Endothelial cell of umbilical vein (primary cell): ENCODE results near the gene SP140L. TPM values are rescaled to one million over a fixed set of nuclear protein-coding genes. Genes with fewer than 3 reads are reported as not detected.

Experiments
- BruUV-seq: library from RNA; stranded (reverse); fragments of 400-500 nt; replicated peaks from 2 replicates; lab custom pipeline; 2021; lab: Mats Ljungman, UMichigan
- CTCF ChIA-PET: fragments of 300-600, 350-600 bp; sonication (Branson Sonifier 250); formaldehyde crosslinking; loops from one replicate; lab custom pipeline; 2021; ENCODE audit warnings: antibody characterized with exemption, inconsistent platforms; lab: Charles Lee
- POLR2A ChIA-PET: fragments of 300-600, 350-600 bp; sonication (Branson Sonifier 250); formaldehyde crosslinking; loops from one replicate; lab custom pipeline; 2021; ENCODE audit warnings: antibody characterized with exemption, inconsistent platforms; lab: Charles Lee
- DNase-seq: peaks from one replicate; pipeline ENCODE4 v3.0.0-alpha.2; 2011; ENCODE audit warnings: low read depth, low spot score
- FAIRE-seq: peaks from 2 replicates; lab custom pipeline; 2011; peaks lifted over from hg19 to GRCh38; lab: Jason Lieb, UNC
- H2AFZ ChIP-seq: 2 replicates; pipeline ENCODE4 v1.6.0; 2012; ENCODE audit warnings: low read depth, low read length, control low read depth, inconsistent platforms
- H3K27ac ChIP-seq: 2 replicates; pipeline ENCODE4 v1.5.1; 2011; ENCODE audit warnings: low read depth, mild to moderate bottlenecking, control low read depth, low read length, moderate library complexity; ENCODE audit not compliant: insufficient read depth
- H3K27me3 ChIP-seq, 2 experiments: 2 replicates each; pipeline versions ENCODE4 v1.6.0 to v1.6.1; 2011; ENCODE audit warnings: low read length in 2 of 2, mixed read lengths in 1 of 2; ENCODE audit not compliant: control insufficient read depth in 2 of 2, insufficient read depth in 2 of 2
- H3K36me3 ChIP-seq, 2 experiments: 2 replicates in 1 of 2; 3 replicates in 1 of 2; pipeline ENCODE4 v1.5.1; 2011; ENCODE audit warnings: low read length in 2 of 2, mild to moderate bottlenecking in 1 of 2, moderate library complexity in 1 of 2; ENCODE audit not compliant: control insufficient read depth in 2 of 2, insufficient read depth in 2 of 2; ENCODE audit errors: extremely low read depth in 1 of 2
- H3K4me1 ChIP-seq: 3 replicates; pipeline ENCODE4 v1.5.1; 2011; ENCODE audit warnings: mild to moderate bottlenecking, low read length; ENCODE audit not compliant: control insufficient read depth, insufficient read depth; ENCODE audit errors: extremely low read depth
- H3K4me2 ChIP-seq: 2 replicates; pipeline ENCODE4 v1.6.1; 2011; ENCODE audit warnings: low read length, control low read depth, mixed read lengths; ENCODE audit not compliant: insufficient read depth
- H3K4me3 ChIP-seq, 3 experiments: fragments of 200-600 bp in 1 of 3; sonication (generic), shearing (Covaris generic) in 1 of 3; replicated peaks in 1 of 3; 2 replicates each; pipeline ENCODE4 v1.5.1; 2011 to 2016; ENCODE audit warnings: control low read depth in 3 of 3, low read length in 3 of 3, mild to moderate bottlenecking in 2 of 3, inconsistent platforms in 1 of 3, low read depth in 1 of 3, moderate library complexity in 1 of 3; ENCODE audit not compliant: insufficient read depth in 1 of 3
- H3K79me2 ChIP-seq: 2 replicates; pipeline ENCODE4 v1.6.0; 2012; ENCODE audit warnings: low read length, inconsistent platforms; ENCODE audit not compliant: control insufficient read depth, insufficient read depth
- H3K9ac ChIP-seq: replicated peaks from 2 replicates; pipeline ENCODE3; 2011; ENCODE audit warnings: low read length, control low read depth; ENCODE audit not compliant: insufficient read depth; ENCODE audit errors: extremely low read depth
- H3K9me1 ChIP-seq: replicated peaks from 3 replicates; pipeline ENCODE4 v1.6.0; 2011; ENCODE audit warnings: mild to moderate bottlenecking, low read length; ENCODE audit not compliant: control insufficient read depth, insufficient read depth; ENCODE audit errors: extremely low read depth
- H3K9me3 ChIP-seq: replicated peaks from 2 replicates; pipeline ENCODE4 v1.5.1; 2012; ENCODE audit warnings: low read length, inconsistent platforms; ENCODE audit not compliant: control insufficient read depth, insufficient read depth
- H4K20me1 ChIP-seq: replicated peaks from 2 replicates; pipeline ENCODE3; 2011; ENCODE audit warnings: mild to moderate bottlenecking, low read length; ENCODE audit not compliant: control insufficient read depth, insufficient read depth; ENCODE audit errors: extremely low read depth
- EZH2 ChIP-seq: IDR thresholded peaks from 2 replicates; pipeline ENCODE4 v1.6.1; 2012; ENCODE audit warnings: borderline replicate concordance, low read depth, mild to moderate bottlenecking, moderate library complexity, low read length, inconsistent platforms; ENCODE audit not compliant: severe bottlenecking
- FOS ChIP-seq: IDR thresholded peaks from 2 replicates; pipeline ENCODE4 v1.6.1; 2011; ENCODE audit warnings: mild to moderate bottlenecking, low read length, moderate library complexity, borderline replicate concordance; ENCODE audit not compliant: insufficient read depth
- GATA2 ChIP-seq: IDR thresholded peaks from 2 replicates; pipeline ENCODE4 v1.7.0; 2011; ENCODE audit warnings: low read depth, mild to moderate bottlenecking, moderate library complexity, mixed read lengths, low read length; ENCODE audit not compliant: insufficient read length, insufficient read depth
- JUN ChIP-seq: IDR thresholded peaks from 2 replicates; pipeline ENCODE4 v1.6.1; 2011; ENCODE audit warnings: borderline replicate concordance, low read depth; ENCODE audit not compliant: insufficient read length, insufficient read depth
- MAX ChIP-seq: IDR thresholded peaks from 2 replicates; pipeline ENCODE4 v1.6.1; 2011; ENCODE audit not compliant: insufficient read depth, insufficient read length
- MYC ChIP-seq: IDR thresholded peaks from one replicate; pipeline ENCODE4 v1.6.1; 2011; ENCODE audit warnings: mild to moderate bottlenecking, low read depth, low read length
- POLR2A ChIP-seq: IDR thresholded peaks from 2 replicates; pipeline ENCODE4 v1.6.1; 2012; ENCODE audit warnings: low read depth, mild to moderate bottlenecking, control low read depth, low read length
- POLR2AphosphoS5 ChIP-seq: IDR thresholded peaks from 2 replicates; pipeline ENCODE4 v1.6.1; 2012; ENCODE audit warnings: low read depth, mild to moderate bottlenecking, control low read depth, low read length, moderate library complexity; ENCODE audit not compliant: insufficient read depth
- dilution Hi-C: fragments of 300-500 bp; cut with MboI; formaldehyde crosslinking; loops from one replicate; pipeline ENCODE4 v1.15.0; 2019; ENCODE audit warnings: low sequenced_read_pairs; ENCODE audit not compliant: extremely low pct_ligation_motif_present
- intact Hi-C: fragments of 100-400 bp; cut with micrococcal nuclease; formaldehyde crosslinking; loops from one replicate; pipeline ENCODE4 v1.10.0; 2022
- polyA plus RNA-seq, 4 experiments: library from polyadenylated mRNA; depleted of rRNA in 3 of 4; stranded (reverse) in 3 of 4; unstranded in 1 of 4; fragments of >200 nt; gene quantifications; 2 replicates each; pipeline versions ENCODE4 v1.2.1 to v1.2.3, GENCODE V29; 2011 to 2012; ENCODE audit warnings: missing spikeins in 1 of 4
- total RNA-seq: library from RNA; stranded (reverse); gene quantifications from 2 replicates; pipeline ENCODE4 v1.2.3, GENCODE V29; 2021
- TF ChIP-seq, protein P1 (sequence below), 2 donors: IDR thresholded peaks; 1 replicate in 1 of 2; 2 replicates in 1 of 2; pipeline ENCODE4 v1.5.1; 2011; ENCODE audit warnings: low read length in 2 of 2, mild to moderate bottlenecking in 2 of 2, moderate library complexity in 2 of 2, control low read depth in 1 of 2, inconsistent platforms in 1 of 2, low read depth in 1 of 2; ENCODE audit not compliant: insufficient read depth in 1 of 2; ENCODE audit errors: extremely low read depth in 1 of 2

Gene SP140L
- total and polyA plus RNA-seq, 2 donors (not counting 3 experiments of a cell fraction or from before 2014, with no cell fraction given), result 16.0 to 27.3 TPM

- Histone ChIP-seq H3K9ac (no peak overlapping the region), H3K79me2 (no peaks in the 10 kb centered on the region), H2AFZ (no peak overlapping the region), H3K4me3 (no peak overlapping the region), H3K4me2 (no peak overlapping the region), H3K27ac (no peak overlapping the region), H3K36me3 (no peaks in the 10 kb centered on the region), H3K4me1 (no peaks in the 10 kb centered on the region), H3K9me3 (no peaks in the 10 kb centered on the region), H3K9me1 (no peaks in the 10 kb centered on the region), H4K20me1 (no peaks in the 10 kb centered on the region), H3K27me3 (peaks cover 0 to 1% of the 10 kb centered on the region in 2 experiments)
- intact Hi-C loops, result no loop called here
- no peak for DNase-seq
- TF ChIP-seq FOS (no peak), MYC (no peak), MAX (no peak), POLR2A (no peak), POLR2AphosphoS5 (no peak), GATA2 (no peak), JUN (no peak), EZH2 (no peak)
- TF ChIP-seq, protein P1, sequence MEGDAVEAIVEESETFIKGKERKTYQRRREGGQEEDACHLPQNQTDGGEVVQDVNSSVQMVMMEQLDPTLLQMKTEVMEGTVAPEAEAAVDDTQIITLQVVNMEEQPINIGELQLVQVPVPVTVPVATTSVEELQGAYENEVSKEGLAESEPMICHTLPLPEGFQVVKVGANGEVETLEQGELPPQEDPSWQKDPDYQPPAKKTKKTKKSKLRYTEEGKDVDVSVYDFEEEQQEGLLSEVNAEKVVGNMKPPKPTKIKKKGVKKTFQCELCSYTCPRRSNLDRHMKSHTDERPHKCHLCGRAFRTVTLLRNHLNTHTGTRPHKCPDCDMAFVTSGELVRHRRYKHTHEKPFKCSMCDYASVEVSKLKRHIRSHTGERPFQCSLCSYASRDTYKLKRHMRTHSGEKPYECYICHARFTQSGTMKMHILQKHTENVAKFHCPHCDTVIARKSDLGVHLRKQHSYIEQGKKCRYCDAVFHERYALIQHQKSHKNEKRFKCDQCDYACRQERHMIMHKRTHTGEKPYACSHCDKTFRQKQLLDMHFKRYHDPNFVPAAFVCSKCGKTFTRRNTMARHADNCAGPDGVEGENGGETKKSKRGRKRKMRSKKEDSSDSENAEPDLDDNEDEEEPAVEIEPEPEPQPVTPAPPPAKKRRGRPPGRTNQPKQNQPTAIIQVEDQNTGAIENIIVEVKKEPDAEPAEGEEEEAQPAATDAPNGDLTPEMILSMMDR (IDR thresholded peaks at IDR 0.05; ENCODE audit: extremely low read depth in 1 of 2, insufficient read depth in 1 of 2, low read depth in 1 of 2, low read length in 2 of 2), result no peak
- FAIRE-seq, result no peak
- BruUV-seq, result no TSS peak
- ChIA-PET POLR2A (no interaction called here), CTCF (interaction anchor here (0.6 kb wide), 1 partner anchor 137 kb away, joined by 3 read pairs; no protein-coding TSS in a partner anchor)
- dilution Hi-C loops, result no loop called here
These were observed 27.4 kb upstream of the SP140L start for GRCh38 chr2:230299618-230300017.
